K562 (cell line): Measurements from ENCODE around the gene ZNF74. TPM values are rescaled to one million over a fixed set of nuclear protein-coding genes. Genes with fewer than 3 reads are reported as not detected.
A peak's percentile ranks its signal among the peaks of the same experiment; 100 is the strongest.

Source experiments
- FOSL1 ChIP-seq: fragments of 200-800 bp; sonication (Bioruptor generic); conservative IDR thresholded peaks from 2 replicates; pipeline ENCODE4 v1.6.1; 2016; ENCODE audit warnings: missing genetic modification characterization, missing compliant biosample characterization
- L3MBTL2 ChIP-seq: fragments of 450-650 bp; IDR thresholded peaks from 2 replicates; pipeline ENCODE4 v1.6.1; 2016; ENCODE audit warnings: mild to moderate bottlenecking, moderate library complexity
- MAFK ChIP-seq: IDR thresholded peaks from 2 replicates; pipeline ENCODE4 v1.6.1; 2011; ENCODE audit warnings: low read length, improper control_type of control experiment
- MECOM ChIP-seq: fragments of 250-450 bp; sonication (Bioruptor Pico); IDR thresholded peaks from 2 replicates; pipeline ENCODE4 v1.8.0; 2022; ENCODE audit warnings: inconsistent platforms
- NR4A1 ChIP-seq, 2 experiments: fragments of 250-450 bp in 1 of 2; fragments of 450-650 bp in 1 of 2; sonication (Bioruptor Pico) in 1 of 2; IDR thresholded peaks; 2 replicates each; pipeline versions ENCODE4 v1.4.0 to v1.6.1; 2016 to 2020; ENCODE audit warnings: mild to moderate bottlenecking in 2 of 2, missing compliant biosample characterization in 1 of 2, missing genetic modification characterization in 1 of 2, moderate library complexity in 1 of 2
- OTX1 ChIP-seq: fragments of 450-650 bp; formaldehyde crosslinking; IDR thresholded peaks from 2 replicates; pipeline ENCODE4 v1.4.0; 2022; ENCODE audit warnings: mild to moderate bottlenecking
- PHF8 ChIP-seq: fragments of 200-600 bp; sonication (generic); IDR thresholded peaks from 2 replicates; pipeline ENCODE4 v1.6.1; 2012; ENCODE audit warnings: mixed run types, mild to moderate bottlenecking, inconsistent platforms, low read length, moderate library complexity, borderline replicate concordance
- RFX1 ChIP-seq: fragments of 450-650 bp; IDR thresholded peaks from 2 replicates; pipeline ENCODE4 v1.6.1; 2016; ENCODE audit warnings: mild to moderate bottlenecking, moderate library complexity
- SPI1 ChIP-seq: IDR thresholded peaks from 2 replicates; pipeline ENCODE4 v1.6.1; 2011; ENCODE audit warnings: low read depth, low read length, control low read depth, borderline replicate concordance
- SRSF9 ChIP-seq: fragments of 200-400 bp; formaldehyde crosslinking; IDR thresholded peaks from 2 replicates; pipeline ENCODE4 v1.6.1; 2017; ENCODE audit warnings: low read depth, low read length, borderline replicate concordance
- TEAD2 ChIP-seq: fragments of 450-650 bp; IDR thresholded peaks from 2 replicates; pipeline ENCODE4 v1.6.1; 2016; ENCODE audit warnings: missing genetic modification characterization, control low read depth, missing compliant biosample characterization
- TEAD4 ChIP-seq, 2 experiments: sonication (generic) in 1 of 2; formaldehyde crosslinking in 1 of 2; IDR thresholded peaks; 2 replicates each; pipeline versions ENCODE4 v1.6.1 to v1.8.0; 2012 to 2022; ENCODE audit warnings: borderline replicate concordance in 1 of 2, inconsistent platforms in 1 of 2, low read length in 1 of 2, mild to moderate bottlenecking in 1 of 2, missing genetic modification reagents in 1 of 2
- YY1 ChIP-seq, 3 experiments: IDR thresholded peaks; 2 replicates each; pipeline ENCODE4 v1.6.1; 2011; ENCODE audit warnings: low read length in 2 of 3, mild to moderate bottlenecking in 2 of 3, moderate library complexity in 2 of 3, borderline replicate concordance in 1 of 3, control low read depth in 1 of 3, low read depth in 1 of 3; ENCODE audit not compliant: insufficient read depth in 3 of 3, insufficient replicate concordance in 2 of 3, control insufficient read depth in 1 of 3, insufficient read length in 1 of 3; ENCODE audit errors: extremely low read depth in 1 of 3
- ZNF347 ChIP-seq: fragments of 450-650 bp; formaldehyde crosslinking; IDR thresholded peaks from 2 replicates; pipeline ENCODE4 v1.4.0; 2020; ENCODE audit warnings: low read depth, mild to moderate bottlenecking, moderate library complexity
- ZNF41 ChIP-seq: fragments of 250-450 bp; sonication (Bioruptor Pico); conservative IDR thresholded peaks from 2 replicates; pipeline ENCODE4 v1.4.0; 2020; ENCODE audit warnings: mild to moderate bottlenecking
- ZSCAN29 ChIP-seq: fragments of 450-650 bp; IDR thresholded peaks from 2 replicates; pipeline ENCODE4 v1.6.1; 2017
- polyA plus RNA-seq, 8 experiments: library from polyadenylated mRNA; depleted of rRNA in 4 of 8; stranded (reverse) in 5 of 8; unstranded in 3 of 8; fragments of >200 nt; fragmentation: Nextera tagmentation in 2 of 8; fragmentation: Illumina TruSeq in 1 of 8; extraction: Ambion mirVana in 2 of 8; extraction: Trizol in 1 of 8; gene quantifications; 2 replicates each; pipeline versions ENCODE4 v1.2.1 to v1.2.3, GENCODE V29; 2011 to 2014; ENCODE audit warnings: inconsistent platforms in 1 of 8, missing spikeins in 1 of 8
- total RNA-seq, 7 experiments: library from RNA; depleted of rRNA in 6 of 7; stranded (reverse); fragments of >200 nt in 6 of 7; fragmentation: Illumina TruSeq in 2 of 7; extraction: Trizol in 2 of 7; gene quantifications; 2 replicates each; pipeline versions ENCODE4 v1.2.1 to v1.2.3, GENCODE V29; 2011 to 2021; ENCODE audit warnings: low replicate concordance in 1 of 7
- TF ChIP-seq, protein P1 (sequence below): sonication (generic); formaldehyde crosslinking; IDR thresholded peaks from 2 replicates; pipeline ENCODE4 v1.8.0; 2022; ENCODE audit warnings: missing genetic modification reagents, mild to moderate bottlenecking, borderline replicate concordance
- TF ChIP-seq, protein P2 (sequence below): fragments of 450-650 bp; formaldehyde crosslinking; IDR thresholded peaks from 2 replicates; pipeline ENCODE4 v1.4.0; 2022; ENCODE audit warnings: missing genetic modification characterization
- TF ChIP-seq, protein P3 (sequence below): sonication (generic); formaldehyde crosslinking; IDR thresholded peaks from 2 replicates; pipeline ENCODE4 v1.8.0; 2022; ENCODE audit warnings: mild to moderate bottlenecking, missing genetic modification reagents

ZNF74 gene
- total and polyA plus RNA-seq, 9 of the 15 experiments (the other 6 are each of a cell fraction or from before 2014, with no cell fraction given): 2.4 to 53.5 (median 31.5) TPM

DNA sequence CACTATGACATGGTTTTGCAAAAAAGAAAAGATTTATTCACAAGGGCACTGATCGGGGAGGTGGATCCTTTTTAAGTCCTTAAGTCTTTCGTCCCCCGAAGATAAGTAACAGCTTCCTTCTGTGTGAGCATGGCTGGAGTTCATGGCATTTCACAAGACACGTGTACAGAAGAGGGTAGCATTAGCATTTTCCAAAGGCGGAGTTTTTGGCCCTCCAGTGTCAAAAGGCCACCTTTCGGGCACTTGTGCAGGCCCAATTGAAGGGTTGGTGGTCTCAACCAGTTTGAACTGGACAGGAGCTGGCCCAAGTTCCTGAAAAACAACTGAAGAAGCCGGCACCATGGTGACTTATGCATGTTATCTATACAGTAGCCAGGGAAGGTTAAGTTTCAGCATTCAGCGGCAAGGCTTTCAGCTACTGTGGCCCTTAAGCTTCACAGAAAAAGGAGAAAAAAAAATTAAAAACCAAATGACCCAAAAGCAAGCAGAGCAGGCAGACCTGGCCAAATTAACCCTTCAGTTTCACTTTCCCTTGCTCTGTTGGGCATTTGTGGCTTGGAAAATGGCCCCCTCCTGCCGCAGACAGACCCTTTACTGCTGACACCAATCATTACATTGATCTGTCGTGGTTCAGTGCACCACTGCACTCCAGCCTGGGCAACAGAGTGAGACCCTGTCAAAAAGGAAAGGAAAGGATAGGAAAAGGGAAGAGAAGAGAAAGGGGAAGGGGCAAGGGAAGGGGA lies 18.7 kb downstream of the ZNF74 start (continued):
- TF ChIP-seq, protein P1, sequence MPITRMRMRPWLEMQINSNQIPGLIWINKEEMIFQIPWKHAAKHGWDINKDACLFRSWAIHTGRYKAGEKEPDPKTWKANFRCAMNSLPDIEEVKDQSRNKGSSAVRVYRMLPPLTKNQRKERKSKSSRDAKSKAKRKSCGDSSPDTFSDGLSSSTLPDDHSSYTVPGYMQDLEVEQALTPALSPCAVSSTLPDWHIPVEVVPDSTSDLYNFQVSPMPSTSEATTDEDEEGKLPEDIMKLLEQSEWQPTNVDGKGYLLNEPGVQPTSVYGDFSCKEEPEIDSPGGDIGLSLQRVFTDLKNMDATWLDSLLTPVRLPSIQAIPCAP (CRISPR knock-in tag): no peak; the same call in 1 of the 2 replicates
- 0 out of 2 replicates have a peak, but pooled peaks have one; percentile 9 for TF ChIP-seq MAFK
- no peak for TF ChIP-seq RFX1
- no peak for TF ChIP-seq YY1 (IDR thresholded peaks at IDR 0.05; ENCODE audit: borderline replicate concordance in 1 of 3, control insufficient read depth in 1 of 3, extremely low read depth in 1 of 3, insufficient read depth in 3 of 3, insufficient read length in 1 of 3, insufficient replicate concordance in 2 of 3, low read depth in 1 of 3, low read length in 2 of 3)
- no peak; the same call in 1 of the 2 replicates for TF ChIP-seq FOSL1
- no peak; the same call in 1 of the 2 replicates for TF ChIP-seq TEAD2 (tag)
- peak; percentile 94; the same call in 1 of the 2 replicates for TF ChIP-seq OTX1
- no peak for TF ChIP-seq NR4A1 (CRISPR knock-in tag; IDR thresholded peaks at IDR 0.05)
- peak; percentile 64; the same call in 1 of the 2 replicates for TF ChIP-seq NR4A1 (tag; IDR thresholded peaks at IDR 0.05)
- TF ChIP-seq PHF8: peak; percentile 26; the same call in 1 of the 2 replicates
- TF ChIP-seq SPI1: peak; percentile 22; the same call in 1 of the 2 replicates
- TF ChIP-seq ZSCAN29: no peak
- no peak for TF ChIP-seq SRSF9
- no peak for TF ChIP-seq ZNF347 (CRISPR knock-in tag)
- TF ChIP-seq L3MBTL2: peak; percentile 88
- no peak for TF ChIP-seq ZNF41 (CRISPR knock-in tag)
- TF ChIP-seq, protein P2, sequence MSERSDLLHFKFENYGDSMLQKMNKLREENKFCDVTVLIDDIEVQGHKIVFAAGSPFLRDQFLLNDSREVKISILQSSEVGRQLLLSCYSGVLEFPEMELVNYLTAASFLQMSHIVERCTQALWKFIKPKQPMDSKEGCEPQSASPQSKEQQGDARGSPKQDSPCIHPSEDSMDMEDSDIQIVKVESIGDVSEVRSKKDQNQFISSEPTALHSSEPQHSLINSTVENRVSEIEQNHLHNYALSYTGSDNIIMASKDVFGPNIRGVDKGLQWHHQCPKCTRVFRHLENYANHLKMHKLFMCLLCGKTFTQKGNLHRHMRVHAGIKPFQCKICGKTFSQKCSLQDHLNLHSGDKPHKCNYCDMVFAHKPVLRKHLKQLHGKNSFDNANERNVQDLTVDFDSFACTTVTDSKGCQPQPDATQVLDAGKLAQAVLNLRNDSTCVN: peak; percentile 90
- peak; percentile 25; the same call in 1 of the 2 replicates for TF ChIP-seq MECOM
- TF ChIP-seq TEAD4 (IDR thresholded peaks at IDR 0.05; ENCODE audit: low read length): peak; percentile 17; the same call in 1 of the 2 replicates
- peak; percentile 74; the same call in 1 of the 2 replicates for TF ChIP-seq TEAD4 (CRISPR knock-in tag; IDR thresholded peaks at IDR 0.05; ENCODE audit: borderline replicate concordance)
- TF ChIP-seq, protein P3, sequence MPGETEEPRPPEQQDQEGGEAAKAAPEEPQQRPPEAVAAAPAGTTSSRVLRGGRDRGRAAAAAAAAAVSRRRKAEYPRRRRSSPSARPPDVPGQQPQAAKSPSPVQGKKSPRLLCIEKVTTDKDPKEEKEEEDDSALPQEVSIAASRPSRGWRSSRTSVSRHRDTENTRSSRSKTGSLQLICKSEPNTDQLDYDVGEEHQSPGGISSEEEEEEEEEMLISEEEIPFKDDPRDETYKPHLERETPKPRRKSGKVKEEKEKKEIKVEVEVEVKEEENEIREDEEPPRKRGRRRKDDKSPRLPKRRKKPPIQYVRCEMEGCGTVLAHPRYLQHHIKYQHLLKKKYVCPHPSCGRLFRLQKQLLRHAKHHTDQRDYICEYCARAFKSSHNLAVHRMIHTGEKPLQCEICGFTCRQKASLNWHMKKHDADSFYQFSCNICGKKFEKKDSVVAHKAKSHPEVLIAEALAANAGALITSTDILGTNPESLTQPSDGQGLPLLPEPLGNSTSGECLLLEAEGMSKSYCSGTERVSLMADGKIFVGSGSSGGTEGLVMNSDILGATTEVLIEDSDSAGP (CRISPR knock-in tag): no peak
